Measurements from ENCODE around the gene PIGM.

Gene PIGM

DNA sequence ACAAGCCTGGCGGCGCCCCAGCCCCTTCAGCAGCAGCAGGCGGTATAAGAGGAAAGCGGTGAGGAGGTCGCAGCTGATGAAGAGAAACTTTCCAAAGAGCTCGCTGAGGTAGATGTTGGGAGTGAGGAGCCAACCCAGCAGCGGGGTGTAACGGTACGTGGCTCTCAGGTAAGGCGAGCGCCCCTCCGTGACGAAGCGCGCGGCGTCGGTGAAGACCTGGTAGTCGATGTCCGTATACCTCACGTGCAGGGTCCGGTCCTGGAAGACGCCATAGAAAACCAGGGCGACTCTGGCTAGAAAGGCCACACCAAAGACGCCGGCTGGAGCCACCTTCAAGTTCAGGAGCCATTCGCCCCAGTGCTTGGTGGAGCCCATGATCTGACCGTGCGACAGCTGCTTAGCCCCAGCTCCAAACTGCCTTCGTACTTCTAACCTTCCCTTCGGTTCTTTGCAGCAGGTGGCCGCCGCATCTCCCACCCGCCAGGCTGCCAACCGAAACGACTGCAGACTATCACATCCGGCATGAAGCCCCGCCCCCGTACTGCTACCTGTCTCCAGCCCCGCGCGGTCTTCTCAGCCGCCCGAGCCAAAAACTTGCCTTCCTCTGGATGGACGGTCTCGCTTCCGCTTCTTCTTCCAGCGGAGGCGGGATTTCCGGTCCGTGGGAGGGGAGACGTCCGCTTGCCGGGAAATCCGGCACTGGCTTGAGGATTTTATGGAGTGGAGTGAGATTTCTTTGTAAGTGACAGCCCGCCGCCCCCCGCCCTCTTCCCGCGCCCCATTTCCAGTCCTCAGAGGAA is at the start of gene PIGM:
Gene PIGM (minus strand): TSS at position 626 of the 800 bp plus-strand sequence. CDS start 251 bp downstream, at position 375.
- peak; percentile 86 to 99 for DNase-seq (ENCODE audit: low read depth in 1 of 2, low spot score in 1 of 2)
- no peak; the same call in 1 of the 2 replicates for TF ChIP-seq JUND (IDR thresholded peaks at IDR 0.05; ENCODE audit: low read depth)
- in situ Hi-C loops (cut with HindIII; ENCODE audit: low pct_unique_long_range_greater_than_20kb, low sequenced_read_pairs), result no loop called here

DNA sequence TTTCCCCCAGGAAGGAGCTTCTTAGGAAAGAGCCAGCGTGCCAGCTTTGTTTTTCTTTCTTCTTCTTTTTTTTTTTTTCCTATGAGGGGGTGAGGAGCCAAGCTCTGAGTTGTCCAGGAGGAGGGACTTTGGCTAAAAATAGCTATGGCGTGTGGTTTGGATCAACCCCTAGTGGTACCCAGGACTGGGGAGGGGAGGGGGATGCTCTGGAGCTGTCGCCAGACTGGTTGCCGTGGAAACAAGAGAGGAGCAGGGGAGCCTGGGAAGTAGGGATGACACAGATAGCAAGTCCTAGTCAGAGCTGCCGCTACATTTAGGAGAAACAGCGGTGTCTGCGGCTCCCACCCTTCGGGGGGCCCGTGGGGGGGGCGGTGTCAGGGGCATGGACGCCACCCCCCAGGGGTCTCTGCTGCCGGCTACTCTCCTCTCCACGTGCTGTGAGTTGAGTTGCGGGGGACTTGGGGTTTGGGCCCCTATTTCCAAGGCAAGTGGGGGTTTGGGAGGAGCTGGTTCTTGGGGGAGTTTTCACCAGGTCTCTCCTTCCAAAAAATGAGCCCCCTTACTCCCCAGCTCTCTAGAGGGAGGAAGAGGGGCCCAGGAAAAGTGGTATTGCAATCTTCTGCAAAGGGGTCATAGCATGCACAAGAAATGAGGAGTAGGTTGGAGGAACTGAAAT is 49.6 kb upstream of the PIGM start, which contains the start of gene KCNJ9:
Gene KCNJ9 (plus strand): TSS at position 278 of the 676 bp plus-strand sequence. CDS start 2,493 bp downstream, outside the sequence.
- no peak for TF ChIP-seq JUND (IDR thresholded peaks at IDR 0.05; ENCODE audit: low read depth)
- in situ Hi-C loops (cut with HindIII; ENCODE audit: low pct_unique_long_range_greater_than_20kb, low sequenced_read_pairs), result no loop called here
- DNase-seq (ENCODE audit: low read depth in 1 of 2, low spot score in 1 of 2), result no peak

GRCh38 chr1:160080381-160081100 is 48.8 kb upstream of the PIGM start:
- no peak for DNase-seq (ENCODE audit: low read depth in 1 of 2, low spot score in 1 of 2)
- in situ Hi-C loops (cut with HindIII; ENCODE audit: low pct_unique_long_range_greater_than_20kb, low sequenced_read_pairs), result no loop called here

DNA sequence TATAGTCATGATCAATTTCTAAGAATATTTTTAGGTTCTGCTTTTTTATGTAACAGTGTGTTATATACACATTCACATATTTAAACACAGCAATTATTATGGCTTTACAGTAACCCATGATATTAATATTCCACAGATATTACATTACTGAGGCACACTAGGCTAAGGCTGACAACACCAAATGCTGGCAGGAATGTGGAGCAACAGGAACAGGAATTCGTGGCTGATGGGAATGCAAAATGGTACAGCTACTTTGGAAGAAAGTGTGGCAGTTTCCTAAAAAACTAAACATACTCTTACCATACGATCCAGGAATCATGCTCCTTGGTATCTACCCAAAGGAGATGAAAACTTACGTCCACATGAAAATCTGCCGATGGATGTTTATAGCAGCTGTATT is 47.7 kb upstream of the PIGM start:
- in situ Hi-C loops (cut with HindIII; ENCODE audit: low pct_unique_long_range_greater_than_20kb, low sequenced_read_pairs), result no loop called here
- DNase-seq (ENCODE audit: low read depth in 1 of 2, low spot score in 1 of 2), result no peak
- TF ChIP-seq JUND (IDR thresholded peaks at IDR 0.05; ENCODE audit: low read depth), result no peak

More at GRCh38 chr1:160080381-160081100, 48.8 kb upstream of the PIGM start:
- TF ChIP-seq JUND (IDR thresholded peaks at IDR 0.05; ENCODE audit: low read depth), result no peak

- no peak for TF ChIP-seq JUND (IDR thresholded peaks at IDR 0.05; ENCODE audit: low read depth)
- in situ Hi-C loops (cut with HindIII; ENCODE audit: low pct_unique_long_range_greater_than_20kb, low sequenced_read_pairs), result no loop called here
- DNase-seq (ENCODE audit: low read depth in 1 of 2, low spot score in 1 of 2), result peak in 1 of 2 experiments; percentile 69
Observed at GRCh38 chr1:160078512-160079195, 46.9 kb upstream of the PIGM start.

GRCh38 chr1:160077486-160077885 is 45.7 kb upstream of the PIGM start:
- in situ Hi-C loops (cut with HindIII; ENCODE audit: low pct_unique_long_range_greater_than_20kb, low sequenced_read_pairs), result no loop called here
- no peak for TF ChIP-seq JUND (IDR thresholded peaks at IDR 0.05; ENCODE audit: low read depth)
- no peak for DNase-seq (ENCODE audit: low read depth in 1 of 2, low spot score in 1 of 2)

GRCh38 chr1:160076295-160076694 is 44.5 kb upstream of the PIGM start:
- in situ Hi-C loops (cut with HindIII; ENCODE audit: low pct_unique_long_range_greater_than_20kb, low sequenced_read_pairs), result no loop called here
- DNase-seq (ENCODE audit: low read depth in 1 of 2, low spot score in 1 of 2), result no peak
- no peak for TF ChIP-seq JUND (IDR thresholded peaks at IDR 0.05; ENCODE audit: low read depth)

GRCh38 chr1:160075836-160076235 is 44.0 kb upstream of the PIGM start:
- DNase-seq (ENCODE audit: low read depth in 1 of 2, low spot score in 1 of 2), result no peak
- TF ChIP-seq JUND (IDR thresholded peaks at IDR 0.05; ENCODE audit: low read depth), result no peak
- in situ Hi-C loops (cut with HindIII; ENCODE audit: low pct_unique_long_range_greater_than_20kb, low sequenced_read_pairs), result no loop called here

DNA sequence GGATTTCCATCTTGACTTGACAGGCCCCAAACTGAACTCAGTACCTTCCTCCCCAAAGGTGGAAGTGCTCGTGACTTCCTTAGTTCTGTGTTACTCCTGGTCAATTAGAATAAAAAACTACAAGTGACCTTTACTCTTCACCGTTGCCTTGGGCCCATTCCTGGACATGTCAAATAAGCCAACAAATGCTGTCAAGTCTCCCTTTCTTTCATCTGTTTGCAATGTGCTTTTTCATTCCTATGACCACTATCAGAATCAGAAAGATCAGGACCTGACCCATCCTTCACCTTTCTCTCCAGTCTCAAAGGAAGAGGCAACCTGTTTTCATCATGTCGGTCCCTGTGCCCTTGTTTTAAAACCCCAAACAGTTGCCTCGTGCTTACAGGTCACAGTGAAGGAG is 43.1 kb upstream of the PIGM start:
- in situ Hi-C loops (cut with HindIII; ENCODE audit: low pct_unique_long_range_greater_than_20kb, low sequenced_read_pairs), result no loop called here
- TF ChIP-seq JUND (IDR thresholded peaks at IDR 0.05; ENCODE audit: low read depth), result no peak
- no peak for DNase-seq (ENCODE audit: low read depth in 1 of 2, low spot score in 1 of 2)

DNA sequence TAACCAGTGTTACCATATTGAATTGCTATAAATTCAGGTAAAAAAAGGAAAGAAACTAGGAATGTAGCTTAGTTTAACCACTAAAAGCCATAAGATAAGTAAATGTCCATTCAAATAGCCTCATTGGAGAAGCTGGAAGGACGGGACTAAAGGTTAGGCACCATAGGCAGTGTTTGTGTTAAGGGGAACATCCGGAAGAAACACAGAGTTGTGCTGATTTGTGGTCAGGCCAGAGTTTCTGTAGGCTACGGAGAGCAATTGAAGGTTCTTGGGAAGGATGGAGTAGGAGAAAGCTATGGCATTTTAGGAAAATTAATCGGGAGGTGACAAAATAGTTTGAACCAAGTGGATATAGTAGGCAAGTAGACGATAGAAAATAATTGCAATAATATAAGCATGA is 39.5 kb upstream of the PIGM start:
- TF ChIP-seq JUND (IDR thresholded peaks at IDR 0.05; ENCODE audit: low read depth), result no peak
- in situ Hi-C loops (cut with HindIII; ENCODE audit: low pct_unique_long_range_greater_than_20kb, low sequenced_read_pairs), result no loop called here
- DNase-seq (ENCODE audit: low read depth in 1 of 2, low spot score in 1 of 2), result no peak

DNA sequence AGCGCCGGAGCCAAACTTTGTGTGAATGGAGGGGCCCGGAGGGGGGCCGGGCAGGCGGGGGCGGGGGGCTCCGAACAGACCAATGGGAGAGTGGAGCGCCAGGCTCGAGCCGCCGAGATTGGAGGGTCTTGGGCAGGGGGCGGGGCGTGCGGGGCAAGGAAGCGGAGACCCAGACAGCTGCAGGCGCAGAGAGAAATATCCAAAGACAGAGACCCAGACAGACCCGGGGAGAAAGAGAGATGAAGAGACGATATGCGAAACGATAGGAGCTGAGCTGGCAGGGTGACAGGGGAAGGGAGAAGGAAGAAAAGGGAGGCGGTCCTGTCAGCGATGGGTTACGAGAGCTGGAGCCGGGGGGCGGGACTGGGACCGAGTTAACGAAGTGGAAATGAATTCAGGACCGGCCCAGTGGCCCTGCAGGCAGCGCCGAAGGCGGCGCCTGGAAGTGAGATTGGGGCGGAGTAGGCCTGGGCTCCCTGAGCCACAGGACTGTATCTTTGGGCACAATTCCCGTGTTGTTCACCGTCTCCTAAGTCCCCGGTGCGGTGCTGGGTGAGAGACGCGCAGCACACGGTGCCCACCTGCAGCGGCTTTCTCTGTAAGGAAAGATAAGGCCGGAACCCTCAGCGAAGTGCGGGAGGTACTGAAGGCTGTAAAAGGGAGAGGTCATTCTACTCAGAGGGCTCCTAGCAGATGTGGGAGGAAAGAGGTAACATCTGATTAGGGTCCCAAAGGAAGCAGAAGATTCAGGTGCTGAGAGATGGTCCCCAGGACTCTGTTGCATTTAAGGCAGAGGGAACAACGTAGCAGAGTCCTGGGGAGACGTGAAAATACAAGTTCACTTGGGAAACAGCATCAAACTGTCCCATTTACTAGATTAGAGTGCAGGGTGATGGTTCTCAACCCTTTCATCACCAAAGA is 38.7 kb upstream of the PIGM start:
- no peak for DNase-seq (ENCODE audit: low read depth in 1 of 2, low spot score in 1 of 2)
- no peak for TF ChIP-seq JUND (IDR thresholded peaks at IDR 0.05; ENCODE audit: low read depth)

More for the DNA sequence above, 38.7 kb upstream of the PIGM start:
- in situ Hi-C loops (cut with HindIII; ENCODE audit: low pct_unique_long_range_greater_than_20kb, low sequenced_read_pairs), result no loop called here
